K562 (cell line): Measurements from ENCODE around the gene C2orf72.

Experiments used
- BCL6 ChIP-seq: fragments of 250-450 bp; sonication (Bioruptor Pico); IDR thresholded peaks from 2 replicates; pipeline ENCODE4 v1.4.0; 2020
- KLF16 ChIP-seq: IDR thresholded peaks from 2 replicates; pipeline ENCODE4 v1.6.1; 2016; ENCODE audit warnings: antibody characterized with exemption
- NR2C1 ChIP-seq, 2 experiments: fragments of 450-650 bp; IDR thresholded peaks; 2 replicates each; pipeline ENCODE4 v1.6.1; 2017; ENCODE audit warnings: mild to moderate bottlenecking in 2 of 2, antibody characterized with exemption in 1 of 2, inconsistent platforms in 1 of 2, missing compliant biosample characterization in 1 of 2, missing genetic modification characterization in 1 of 2
- POLR2A ChIP-seq: fragments of 450-650 bp; conservative IDR thresholded peaks from 2 replicates; pipeline ENCODE4 v1.6.1; 2016
- RBFOX2 ChIP-seq: fragments of 200-400 bp; formaldehyde crosslinking; IDR thresholded peaks from 2 replicates; pipeline ENCODE4 v1.6.1; 2017; ENCODE audit warnings: low read depth, mild to moderate bottlenecking, low read length, moderate library complexity
- RBM39 ChIP-seq: fragments of 200-400 bp; formaldehyde crosslinking; optimal IDR thresholded peaks from 2 replicates; pipeline ENCODE3; 2018; ENCODE audit warnings: low read depth, low read length
- TF ChIP-seq, protein P1 (sequence below), 3 experiments: IDR thresholded peaks in 2 of 3; conservative IDR thresholded peaks in 1 of 3; 2 replicates each; pipeline ENCODE4 v1.5.1; 2011 to 2012; ENCODE audit warnings: low read length in 3 of 3, mild to moderate bottlenecking in 3 of 3, control low read depth in 2 of 3, improper control_type of control experiment in 1 of 3, inconsistent platforms in 1 of 3, low read depth in 1 of 3, mixed read lengths in 1 of 3, moderate library complexity in 1 of 3; ENCODE audit not compliant: insufficient read depth in 2 of 3
- TF ChIP-seq, protein P2 (sequence below), 2 experiments: fragments of 450-650 bp; formaldehyde crosslinking in 1 of 2; IDR thresholded peaks; 2 replicates each; pipeline versions ENCODE4 v1.4.0 to v1.6.1; 2014 to 2020; ENCODE audit warnings: mild to moderate bottlenecking in 2 of 2, borderline replicate concordance in 1 of 2, low read depth in 1 of 2
- TF ChIP-seq, protein P3 (sequence below): fragments of 200-600 bp; sonication (generic); IDR thresholded peaks from one replicate; pipeline ENCODE4 v1.6.1; 2012; ENCODE audit warnings: mild to moderate bottlenecking, low read depth, low read length, inconsistent platforms
- TF ChIP-seq, protein P4 (sequence below): sonication (generic); formaldehyde crosslinking; IDR thresholded peaks from 2 replicates; pipeline ENCODE4 v1.9.0; 2022; ENCODE audit warnings: mild to moderate bottlenecking, missing genetic modification reagents

GRCh38 chr2:231039821-231040364, 2.6 kb downstream of the C2orf72 start:
- TF ChIP-seq NR2C1 (IDR thresholded peaks at IDR 0.05) (no peak), NR2C1 (tag; IDR thresholded peaks at IDR 0.05) (no peak), RBFOX2 (no peak), BCL6 (CRISPR knock-in tag) (no peak), KLF16 (no peak), POLR2A (no peak), RBM39 (no peak)
- TF ChIP-seq, protein P1, sequence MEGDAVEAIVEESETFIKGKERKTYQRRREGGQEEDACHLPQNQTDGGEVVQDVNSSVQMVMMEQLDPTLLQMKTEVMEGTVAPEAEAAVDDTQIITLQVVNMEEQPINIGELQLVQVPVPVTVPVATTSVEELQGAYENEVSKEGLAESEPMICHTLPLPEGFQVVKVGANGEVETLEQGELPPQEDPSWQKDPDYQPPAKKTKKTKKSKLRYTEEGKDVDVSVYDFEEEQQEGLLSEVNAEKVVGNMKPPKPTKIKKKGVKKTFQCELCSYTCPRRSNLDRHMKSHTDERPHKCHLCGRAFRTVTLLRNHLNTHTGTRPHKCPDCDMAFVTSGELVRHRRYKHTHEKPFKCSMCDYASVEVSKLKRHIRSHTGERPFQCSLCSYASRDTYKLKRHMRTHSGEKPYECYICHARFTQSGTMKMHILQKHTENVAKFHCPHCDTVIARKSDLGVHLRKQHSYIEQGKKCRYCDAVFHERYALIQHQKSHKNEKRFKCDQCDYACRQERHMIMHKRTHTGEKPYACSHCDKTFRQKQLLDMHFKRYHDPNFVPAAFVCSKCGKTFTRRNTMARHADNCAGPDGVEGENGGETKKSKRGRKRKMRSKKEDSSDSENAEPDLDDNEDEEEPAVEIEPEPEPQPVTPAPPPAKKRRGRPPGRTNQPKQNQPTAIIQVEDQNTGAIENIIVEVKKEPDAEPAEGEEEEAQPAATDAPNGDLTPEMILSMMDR (IDR thresholded peaks at IDR 0.05 in 2 of 3, conservative IDR thresholded peaks at IDR 0.05 in 1 of 3; ENCODE audit: insufficient read depth in 2 of 3, low read depth in 1 of 3, low read length in 3 of 3), result no peak
- TF ChIP-seq, protein P2, sequence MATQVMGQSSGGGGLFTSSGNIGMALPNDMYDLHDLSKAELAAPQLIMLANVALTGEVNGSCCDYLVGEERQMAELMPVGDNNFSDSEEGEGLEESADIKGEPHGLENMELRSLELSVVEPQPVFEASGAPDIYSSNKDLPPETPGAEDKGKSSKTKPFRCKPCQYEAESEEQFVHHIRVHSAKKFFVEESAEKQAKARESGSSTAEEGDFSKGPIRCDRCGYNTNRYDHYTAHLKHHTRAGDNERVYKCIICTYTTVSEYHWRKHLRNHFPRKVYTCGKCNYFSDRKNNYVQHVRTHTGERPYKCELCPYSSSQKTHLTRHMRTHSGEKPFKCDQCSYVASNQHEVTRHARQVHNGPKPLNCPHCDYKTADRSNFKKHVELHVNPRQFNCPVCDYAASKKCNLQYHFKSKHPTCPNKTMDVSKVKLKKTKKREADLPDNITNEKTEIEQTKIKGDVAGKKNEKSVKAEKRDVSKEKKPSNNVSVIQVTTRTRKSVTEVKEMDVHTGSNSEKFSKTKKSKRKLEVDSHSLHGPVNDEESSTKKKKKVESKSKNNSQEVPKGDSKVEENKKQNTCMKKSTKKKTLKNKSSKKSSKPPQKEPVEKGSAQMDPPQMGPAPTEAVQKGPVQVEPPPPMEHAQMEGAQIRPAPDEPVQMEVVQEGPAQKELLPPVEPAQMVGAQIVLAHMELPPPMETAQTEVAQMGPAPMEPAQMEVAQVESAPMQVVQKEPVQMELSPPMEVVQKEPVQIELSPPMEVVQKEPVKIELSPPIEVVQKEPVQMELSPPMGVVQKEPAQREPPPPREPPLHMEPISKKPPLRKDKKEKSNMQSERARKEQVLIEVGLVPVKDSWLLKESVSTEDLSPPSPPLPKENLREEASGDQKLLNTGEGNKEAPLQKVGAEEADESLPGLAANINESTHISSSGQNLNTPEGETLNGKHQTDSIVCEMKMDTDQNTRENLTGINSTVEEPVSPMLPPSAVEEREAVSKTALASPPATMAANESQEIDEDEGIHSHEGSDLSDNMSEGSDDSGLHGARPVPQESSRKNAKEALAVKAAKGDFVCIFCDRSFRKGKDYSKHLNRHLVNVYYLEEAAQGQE (IDR thresholded peaks at IDR 0.05; ENCODE audit: borderline replicate concordance), result no peak
- TF ChIP-seq, protein P2 (CRISPR knock-in tag; IDR thresholded peaks at IDR 0.05; ENCODE audit: low read depth), result no peak
- TF ChIP-seq, protein P3, sequence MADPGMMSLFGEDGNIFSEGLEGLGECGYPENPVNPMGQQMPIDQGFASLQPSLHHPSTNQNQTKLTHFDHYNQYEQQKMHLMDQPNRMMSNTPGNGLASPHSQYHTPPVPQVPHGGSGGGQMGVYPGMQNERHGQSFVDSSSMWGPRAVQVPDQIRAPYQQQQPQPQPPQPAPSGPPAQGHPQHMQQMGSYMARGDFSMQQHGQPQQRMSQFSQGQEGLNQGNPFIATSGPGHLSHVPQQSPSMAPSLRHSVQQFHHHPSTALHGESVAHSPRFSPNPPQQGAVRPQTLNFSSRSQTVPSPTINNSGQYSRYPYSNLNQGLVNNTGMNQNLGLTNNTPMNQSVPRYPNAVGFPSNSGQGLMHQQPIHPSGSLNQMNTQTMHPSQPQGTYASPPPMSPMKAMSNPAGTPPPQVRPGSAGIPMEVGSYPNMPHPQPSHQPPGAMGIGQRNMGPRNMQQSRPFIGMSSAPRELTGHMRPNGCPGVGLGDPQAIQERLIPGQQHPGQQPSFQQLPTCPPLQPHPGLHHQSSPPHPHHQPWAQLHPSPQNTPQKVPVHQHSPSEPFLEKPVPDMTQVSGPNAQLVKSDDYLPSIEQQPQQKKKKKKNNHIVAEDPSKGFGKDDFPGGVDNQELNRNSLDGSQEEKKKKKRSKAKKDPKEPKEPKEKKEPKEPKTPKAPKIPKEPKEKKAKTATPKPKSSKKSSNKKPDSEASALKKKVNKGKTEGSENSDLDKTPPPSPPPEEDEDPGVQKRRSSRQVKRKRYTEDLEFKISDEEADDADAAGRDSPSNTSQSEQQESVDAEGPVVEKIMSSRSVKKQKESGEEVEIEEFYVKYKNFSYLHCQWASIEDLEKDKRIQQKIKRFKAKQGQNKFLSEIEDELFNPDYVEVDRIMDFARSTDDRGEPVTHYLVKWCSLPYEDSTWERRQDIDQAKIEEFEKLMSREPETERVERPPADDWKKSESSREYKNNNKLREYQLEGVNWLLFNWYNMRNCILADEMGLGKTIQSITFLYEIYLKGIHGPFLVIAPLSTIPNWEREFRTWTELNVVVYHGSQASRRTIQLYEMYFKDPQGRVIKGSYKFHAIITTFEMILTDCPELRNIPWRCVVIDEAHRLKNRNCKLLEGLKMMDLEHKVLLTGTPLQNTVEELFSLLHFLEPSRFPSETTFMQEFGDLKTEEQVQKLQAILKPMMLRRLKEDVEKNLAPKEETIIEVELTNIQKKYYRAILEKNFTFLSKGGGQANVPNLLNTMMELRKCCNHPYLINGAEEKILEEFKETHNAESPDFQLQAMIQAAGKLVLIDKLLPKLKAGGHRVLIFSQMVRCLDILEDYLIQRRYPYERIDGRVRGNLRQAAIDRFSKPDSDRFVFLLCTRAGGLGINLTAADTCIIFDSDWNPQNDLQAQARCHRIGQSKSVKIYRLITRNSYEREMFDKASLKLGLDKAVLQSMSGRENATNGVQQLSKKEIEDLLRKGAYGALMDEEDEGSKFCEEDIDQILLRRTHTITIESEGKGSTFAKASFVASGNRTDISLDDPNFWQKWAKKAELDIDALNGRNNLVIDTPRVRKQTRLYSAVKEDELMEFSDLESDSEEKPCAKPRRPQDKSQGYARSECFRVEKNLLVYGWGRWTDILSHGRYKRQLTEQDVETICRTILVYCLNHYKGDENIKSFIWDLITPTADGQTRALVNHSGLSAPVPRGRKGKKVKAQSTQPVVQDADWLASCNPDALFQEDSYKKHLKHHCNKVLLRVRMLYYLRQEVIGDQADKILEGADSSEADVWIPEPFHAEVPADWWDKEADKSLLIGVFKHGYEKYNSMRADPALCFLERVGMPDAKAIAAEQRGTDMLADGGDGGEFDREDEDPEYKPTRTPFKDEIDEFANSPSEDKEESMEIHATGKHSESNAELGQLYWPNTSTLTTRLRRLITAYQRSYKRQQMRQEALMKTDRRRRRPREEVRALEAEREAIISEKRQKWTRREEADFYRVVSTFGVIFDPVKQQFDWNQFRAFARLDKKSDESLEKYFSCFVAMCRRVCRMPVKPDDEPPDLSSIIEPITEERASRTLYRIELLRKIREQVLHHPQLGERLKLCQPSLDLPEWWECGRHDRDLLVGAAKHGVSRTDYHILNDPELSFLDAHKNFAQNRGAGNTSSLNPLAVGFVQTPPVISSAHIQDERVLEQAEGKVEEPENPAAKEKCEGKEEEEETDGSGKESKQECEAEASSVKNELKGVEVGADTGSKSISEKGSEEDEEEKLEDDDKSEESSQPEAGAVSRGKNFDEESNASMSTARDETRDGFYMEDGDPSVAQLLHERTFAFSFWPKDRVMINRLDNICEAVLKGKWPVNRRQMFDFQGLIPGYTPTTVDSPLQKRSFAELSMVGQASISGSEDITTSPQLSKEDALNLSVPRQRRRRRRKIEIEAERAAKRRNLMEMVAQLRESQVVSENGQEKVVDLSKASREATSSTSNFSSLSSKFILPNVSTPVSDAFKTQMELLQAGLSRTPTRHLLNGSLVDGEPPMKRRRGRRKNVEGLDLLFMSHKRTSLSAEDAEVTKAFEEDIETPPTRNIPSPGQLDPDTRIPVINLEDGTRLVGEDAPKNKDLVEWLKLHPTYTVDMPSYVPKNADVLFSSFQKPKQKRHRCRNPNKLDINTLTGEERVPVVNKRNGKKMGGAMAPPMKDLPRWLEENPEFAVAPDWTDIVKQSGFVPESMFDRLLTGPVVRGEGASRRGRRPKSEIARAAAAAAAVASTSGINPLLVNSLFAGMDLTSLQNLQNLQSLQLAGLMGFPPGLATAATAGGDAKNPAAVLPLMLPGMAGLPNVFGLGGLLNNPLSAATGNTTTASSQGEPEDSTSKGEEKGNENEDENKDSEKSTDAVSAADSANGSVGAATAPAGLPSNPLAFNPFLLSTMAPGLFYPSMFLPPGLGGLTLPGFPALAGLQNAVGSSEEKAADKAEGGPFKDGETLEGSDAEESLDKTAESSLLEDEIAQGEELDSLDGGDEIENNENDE, result no peak
- TF ChIP-seq, protein P4, sequence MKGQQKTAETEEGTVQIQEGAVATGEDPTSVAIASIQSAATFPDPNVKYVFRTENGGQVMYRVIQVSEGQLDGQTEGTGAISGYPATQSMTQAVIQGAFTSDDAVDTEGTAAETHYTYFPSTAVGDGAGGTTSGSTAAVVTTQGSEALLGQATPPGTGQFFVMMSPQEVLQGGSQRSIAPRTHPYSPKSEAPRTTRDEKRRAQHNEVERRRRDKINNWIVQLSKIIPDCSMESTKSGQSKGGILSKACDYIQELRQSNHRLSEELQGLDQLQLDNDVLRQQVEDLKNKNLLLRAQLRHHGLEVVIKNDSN, result no peak
